Measurements from ENCODE around the gene NEURL1.
A peak's percentile ranks its signal among the peaks of the same experiment; 100 is the strongest.
"Not testable (repeated sequence)": the region's sequence is repeated elsewhere in the genome, so short reads cannot be mapped to it uniquely, and the experiment has no call there.

The NEURL1 gene

DNA sequence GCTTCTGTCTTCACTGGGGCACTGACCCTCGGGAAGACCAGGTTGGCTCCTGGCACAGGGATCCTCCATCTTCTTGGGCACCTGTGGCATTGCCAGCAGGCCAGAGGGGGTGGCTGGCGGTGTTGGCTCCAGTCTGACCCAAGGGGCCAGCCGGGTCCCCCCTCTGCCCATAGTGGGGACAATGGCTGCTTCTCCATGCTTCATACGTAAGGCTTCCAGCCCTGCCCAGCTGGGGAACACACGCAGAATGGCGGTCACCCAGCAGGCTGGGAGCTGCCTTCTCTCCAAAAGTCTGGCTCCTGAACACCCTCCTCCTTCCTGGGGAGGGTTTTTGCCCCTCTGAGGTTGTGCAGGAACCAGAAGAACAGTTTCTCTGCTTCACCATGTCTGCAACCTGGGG, 106.8 kb downstream of the NEURL1 start:
- Histone ChIP-seq H3K9me3 (ENCODE audit: control insufficient read depth in 5 of 5, low read length in 5 of 5) (no peaks in the 10 kb centered on the region), H3K9ac (ENCODE audit: low read length in 5 of 5) (peak overlapping the region in 1 of 5 donors; percentile 11), H3K4me1 (ENCODE audit: control insufficient read depth in 5 of 5, insufficient read depth in 5 of 5, low read length in 5 of 5) (peaks cover 2 to 16% (median 9%) of the 10 kb centered on the region in 5 donors), H3K36me3 (ENCODE audit: control insufficient read depth in 5 of 5, insufficient read depth in 5 of 5, low read length in 5 of 5) (peaks cover 0 to 55% (median 44%) of the 10 kb centered on the region in 5 donors), H3K4me3 (ENCODE audit: low read depth in 1 of 5, low read length in 5 of 5) (no peak overlapping the region), H3K27ac (ENCODE audit: low read depth, low read length) (no peak overlapping the region), H3K27me3 (ENCODE audit: control insufficient read depth in 5 of 5, insufficient read depth in 4 of 5, low read length in 5 of 5) (no peaks in the 10 kb centered on the region)

DNA sequence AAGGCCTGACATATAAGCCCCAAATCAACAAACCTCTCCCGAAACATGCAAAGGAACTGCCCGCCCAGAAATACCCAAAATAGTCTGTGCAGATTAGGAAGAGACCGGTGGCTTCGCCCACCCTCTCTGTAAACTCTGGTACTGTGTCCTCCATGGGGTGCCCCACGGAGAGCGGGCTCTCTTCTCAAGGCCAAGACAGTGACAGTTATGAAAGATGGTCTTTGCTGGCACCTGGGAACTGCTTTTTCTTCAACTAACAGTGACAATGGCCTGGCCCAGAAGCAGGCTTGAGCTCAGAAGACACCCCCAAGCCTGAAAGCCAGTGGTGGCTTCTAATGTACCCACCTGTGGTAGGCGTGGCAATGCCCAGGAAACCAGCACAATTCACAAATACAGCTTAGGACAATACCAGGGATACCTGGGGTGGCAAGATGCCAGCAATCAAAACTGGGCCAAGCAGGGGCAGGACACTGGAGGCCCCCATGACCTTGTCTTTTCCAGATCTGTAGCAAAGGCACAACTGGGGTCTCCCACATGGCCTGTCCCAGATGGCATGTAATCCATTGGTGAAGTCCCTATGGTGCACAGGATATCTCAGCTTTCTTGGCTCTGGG, 107.6 kb downstream of the NEURL1 start:
- H3K4me1 ChIP-seq (ENCODE audit: control insufficient read depth in 5 of 5, insufficient read depth in 5 of 5, low read length in 5 of 5): peaks cover 2 to 16% (median 13%) of the 10 kb centered on the region in 5 donors
- peak overlapping the region in 1 of 5 donors; percentile 25 for H3K9ac ChIP-seq (ENCODE audit: low read length in 5 of 5)
- H3K36me3 ChIP-seq (ENCODE audit: control insufficient read depth in 5 of 5, insufficient read depth in 5 of 5, low read length in 5 of 5): peaks cover 0 to 62% (median 45%) of the 10 kb centered on the region in 5 donors
- H3K4me3 ChIP-seq (ENCODE audit: low read depth in 1 of 5, low read length in 5 of 5): no peak overlapping the region
- no peaks in the 10 kb centered on the region for H3K27me3 ChIP-seq (ENCODE audit: control insufficient read depth in 5 of 5, insufficient read depth in 4 of 5, low read length in 5 of 5)
- no peak overlapping the region for H3K27ac ChIP-seq (ENCODE audit: low read depth, low read length)
- no peaks in the 10 kb centered on the region for H3K9me3 ChIP-seq (ENCODE audit: control insufficient read depth in 5 of 5, low read length in 5 of 5)

DNA sequence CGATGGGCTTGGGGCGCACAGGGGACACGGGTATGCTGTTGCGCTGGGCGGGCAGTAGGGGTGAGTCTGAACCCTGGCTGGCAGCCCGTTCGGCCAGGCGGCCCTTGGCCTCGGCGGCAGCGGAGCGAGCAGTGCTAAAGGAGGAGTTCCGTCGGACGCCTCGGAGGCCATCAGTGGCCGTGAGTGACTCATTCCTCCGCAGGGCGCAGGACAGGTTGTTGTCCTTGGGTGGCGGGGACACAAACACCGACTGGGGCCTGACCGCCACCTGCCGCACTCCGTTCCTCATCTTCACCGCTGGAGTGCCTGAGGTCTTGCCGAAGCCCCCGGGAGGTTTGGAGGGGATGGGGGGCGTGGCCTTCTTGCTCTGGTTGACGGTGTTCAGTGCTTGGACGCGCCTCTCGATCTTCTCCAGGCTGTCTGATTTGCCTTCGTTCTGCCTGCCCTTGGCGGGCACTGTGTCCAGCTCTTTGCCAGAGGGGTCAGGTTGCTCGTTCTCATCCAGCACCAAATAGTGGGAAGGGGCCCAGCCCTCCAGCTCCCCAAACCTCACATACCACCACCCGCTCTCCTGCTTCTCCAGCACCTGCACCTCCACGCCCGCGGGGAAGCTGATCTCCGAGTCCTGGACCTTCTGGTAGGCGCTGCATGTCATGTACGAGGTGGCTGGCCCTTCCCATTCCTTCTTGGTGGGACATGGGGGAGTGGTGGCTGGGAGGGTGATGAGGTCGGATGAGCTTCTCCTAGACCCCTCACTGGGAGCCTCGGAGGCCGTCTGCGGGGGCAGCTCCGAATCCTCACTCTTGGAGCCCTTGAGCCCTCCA, 108.7 kb downstream of the NEURL1 start:
- Histone ChIP-seq H3K4me3 (ENCODE audit: low read depth in 1 of 5, low read length in 5 of 5) (no peak overlapping the region), H3K36me3 (ENCODE audit: control insufficient read depth in 5 of 5, insufficient read depth in 5 of 5, low read length in 5 of 5) (peaks cover 0 to 62% (median 45%) of the 10 kb centered on the region in 5 donors), H3K27me3 (ENCODE audit: control insufficient read depth in 5 of 5, insufficient read depth in 4 of 5, low read length in 5 of 5) (no peaks in the 10 kb centered on the region), H3K4me1 (ENCODE audit: control insufficient read depth in 5 of 5, insufficient read depth in 5 of 5, low read length in 5 of 5) (peaks cover 0 to 7% (median 4%) of the 10 kb centered on the region in 5 donors), H3K9ac (ENCODE audit: low read length in 5 of 5) (no peak overlapping the region), H3K9me3 (ENCODE audit: control insufficient read depth in 5 of 5, low read length in 5 of 5) (no peaks in the 10 kb centered on the region), H3K27ac (ENCODE audit: low read depth, low read length) (no peak overlapping the region)

DNA sequence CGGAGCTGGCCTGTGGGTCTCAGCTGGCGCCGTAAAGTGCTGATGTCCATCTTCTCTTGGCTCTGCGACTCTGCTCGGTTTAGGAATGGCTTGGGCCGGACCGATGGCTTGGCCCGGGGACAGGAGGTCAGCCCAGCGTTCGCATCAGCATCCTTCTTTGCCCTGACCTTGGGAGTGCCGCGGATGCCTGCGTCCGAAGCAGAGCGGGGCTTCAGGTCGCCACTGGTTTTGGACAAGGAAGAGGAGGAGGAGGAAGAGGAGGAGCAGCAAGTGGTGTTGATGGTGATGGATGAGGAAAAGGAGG, 109.3 kb downstream of the NEURL1 start:
- no peaks in the 10 kb centered on the region for H3K9me3 ChIP-seq (ENCODE audit: control insufficient read depth in 5 of 5, low read length in 5 of 5)
- no peak overlapping the region for H3K4me3 ChIP-seq (ENCODE audit: low read depth in 1 of 5, low read length in 5 of 5)
- H3K9ac ChIP-seq (ENCODE audit: low read length in 5 of 5): no peak overlapping the region
- peaks cover 0 to 62% (median 45%) of the 10 kb centered on the region in 5 donors for H3K36me3 ChIP-seq (ENCODE audit: control insufficient read depth in 5 of 5, insufficient read depth in 5 of 5, low read length in 5 of 5)
- no peaks in the 10 kb centered on the region for H3K27me3 ChIP-seq (ENCODE audit: control insufficient read depth in 5 of 5, insufficient read depth in 4 of 5, low read length in 5 of 5)
- H3K4me1 ChIP-seq (ENCODE audit: control insufficient read depth in 5 of 5, insufficient read depth in 5 of 5, low read length in 5 of 5): peaks cover 0 to 7% (median 0%) of the 10 kb centered on the region in 5 donors
- H3K27ac ChIP-seq (ENCODE audit: low read depth, low read length): no peak overlapping the region

DNA sequence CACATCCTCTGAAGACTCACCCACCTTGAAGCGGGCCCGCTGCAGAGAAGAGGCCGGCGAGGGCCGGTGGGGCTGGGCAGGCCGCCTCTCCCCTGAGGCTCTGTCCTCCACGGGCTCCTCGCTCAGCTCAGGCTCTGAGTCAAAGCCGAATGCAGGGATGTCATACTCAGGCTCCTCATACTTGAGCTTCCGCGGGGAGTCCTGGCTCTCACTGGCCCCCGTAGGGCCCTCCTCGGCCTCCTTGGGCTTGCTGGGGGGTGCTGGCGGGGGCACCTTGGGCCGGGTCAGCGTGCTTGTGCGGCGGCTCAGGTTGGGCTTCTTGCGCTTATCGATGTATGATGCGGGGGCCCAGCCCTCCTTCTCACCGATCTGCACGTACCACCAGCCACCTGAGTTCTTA, 109.9 kb downstream of the NEURL1 start:
- Histone ChIP-seq H3K9me3 (ENCODE audit: control insufficient read depth in 5 of 5, low read length in 5 of 5) (no peaks in the 10 kb centered on the region), H3K9ac (ENCODE audit: low read length in 5 of 5) (no peak overlapping the region), H3K4me1 (ENCODE audit: control insufficient read depth in 5 of 5, insufficient read depth in 5 of 5, low read length in 5 of 5) (peaks cover 0 to 7% (median 0%) of the 10 kb centered on the region in 5 donors), H3K4me3 (ENCODE audit: low read depth in 1 of 5, low read length in 5 of 5) (no peak overlapping the region), H3K27ac (ENCODE audit: low read depth, low read length) (no peak overlapping the region), H3K27me3 (ENCODE audit: control insufficient read depth in 5 of 5, insufficient read depth in 4 of 5, low read length in 5 of 5) (no peaks in the 10 kb centered on the region), H3K36me3 (ENCODE audit: control insufficient read depth in 5 of 5, insufficient read depth in 5 of 5, low read length in 5 of 5) (peaks cover 0 to 62% (median 45%) of the 10 kb centered on the region in 5 donors)

DNA sequence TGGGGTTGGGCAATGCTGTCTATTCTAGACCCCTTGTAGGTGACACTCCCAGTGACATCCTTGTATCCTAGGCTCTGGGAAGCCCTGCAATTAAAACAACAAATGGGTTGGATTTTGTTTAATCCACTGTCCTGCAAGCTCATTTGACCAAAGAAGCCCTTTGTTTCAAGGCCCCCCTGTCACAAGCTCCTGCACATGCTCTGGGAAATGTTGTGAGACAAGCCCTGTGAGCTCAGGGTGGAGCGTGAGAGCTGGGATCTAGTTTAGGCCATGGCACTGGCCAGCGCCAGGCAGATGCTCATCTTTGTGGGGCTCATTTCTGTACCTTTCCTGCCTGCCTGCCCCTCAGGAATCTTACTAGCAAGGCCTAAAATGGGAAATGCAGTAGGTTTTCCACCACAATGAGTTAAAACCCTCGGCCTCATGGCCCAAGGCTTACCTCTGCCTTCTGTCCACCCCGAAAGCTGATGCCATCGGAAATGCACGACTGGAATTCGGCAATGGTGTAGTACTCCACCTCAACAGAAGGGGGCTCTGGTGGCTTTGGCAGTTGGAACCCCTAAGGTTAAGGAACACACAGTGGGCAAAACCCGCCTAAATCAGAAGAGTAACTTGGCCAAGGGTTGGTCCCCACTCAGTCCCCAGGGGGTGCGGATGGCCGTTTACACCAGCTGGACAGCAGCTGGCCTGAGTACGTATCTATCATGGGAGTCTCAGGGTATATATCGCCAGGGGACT, 112.0 kb downstream of the NEURL1 start:
- H3K4me1 ChIP-seq (ENCODE audit: control insufficient read depth in 5 of 5, insufficient read depth in 5 of 5, low read length in 5 of 5): peaks cover 0 to 7% (median 0%) of the 10 kb centered on the region in 5 donors
- H3K27ac ChIP-seq (ENCODE audit: low read depth, low read length): no peak overlapping the region
- H3K9me3 ChIP-seq (ENCODE audit: control insufficient read depth in 5 of 5, low read length in 5 of 5): no peaks in the 10 kb centered on the region
- H3K27me3 ChIP-seq (ENCODE audit: control insufficient read depth in 5 of 5, insufficient read depth in 4 of 5, low read length in 5 of 5): no peaks in the 10 kb centered on the region
- H3K9ac ChIP-seq (ENCODE audit: low read length in 5 of 5): no peak overlapping the region
- H3K4me3 ChIP-seq (ENCODE audit: low read depth in 1 of 5, low read length in 5 of 5): no peak overlapping the region
- H3K36me3 ChIP-seq (ENCODE audit: control insufficient read depth in 5 of 5, insufficient read depth in 5 of 5, low read length in 5 of 5): peaks cover 0 to 74% (median 63%) of the 10 kb centered on the region in 5 donors

DNA sequence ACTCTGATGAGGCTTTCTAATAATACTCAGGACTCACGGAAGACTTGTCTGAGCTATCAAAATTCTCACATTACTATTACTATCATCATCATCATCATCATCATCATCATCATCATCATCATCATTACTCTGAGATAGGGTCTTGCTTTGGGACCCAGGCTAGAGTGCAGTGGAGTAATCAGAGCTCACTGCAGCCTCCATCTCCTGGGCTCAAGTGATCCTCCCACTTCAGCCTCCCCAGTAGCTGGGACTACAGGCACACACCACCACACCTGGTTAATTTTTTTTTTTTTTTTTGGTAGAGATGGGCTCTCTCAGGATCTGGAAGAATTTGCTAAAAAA, 112.6 kb downstream of the NEURL1 start:
- H3K9me3 ChIP-seq (ENCODE audit: control insufficient read depth in 5 of 5, low read length in 5 of 5); H3K27ac ChIP-seq (ENCODE audit: low read depth, low read length); H3K4me3 ChIP-seq (ENCODE audit: low read depth in 1 of 5, low read length in 5 of 5); H3K27me3 ChIP-seq (ENCODE audit: control insufficient read depth in 5 of 5, insufficient read depth in 4 of 5, low read length in 5 of 5); H3K4me1 ChIP-seq (ENCODE audit: control insufficient read depth in 5 of 5, insufficient read depth in 5 of 5, low read length in 5 of 5); H3K9ac ChIP-seq (ENCODE audit: low read length in 5 of 5): not testable (repeated sequence)
- peaks cover 0 to 74% (median 65%) of the 10 kb centered on the region in 5 donors for H3K36me3 ChIP-seq (ENCODE audit: control insufficient read depth in 5 of 5, insufficient read depth in 5 of 5, low read length in 5 of 5)

DNA sequence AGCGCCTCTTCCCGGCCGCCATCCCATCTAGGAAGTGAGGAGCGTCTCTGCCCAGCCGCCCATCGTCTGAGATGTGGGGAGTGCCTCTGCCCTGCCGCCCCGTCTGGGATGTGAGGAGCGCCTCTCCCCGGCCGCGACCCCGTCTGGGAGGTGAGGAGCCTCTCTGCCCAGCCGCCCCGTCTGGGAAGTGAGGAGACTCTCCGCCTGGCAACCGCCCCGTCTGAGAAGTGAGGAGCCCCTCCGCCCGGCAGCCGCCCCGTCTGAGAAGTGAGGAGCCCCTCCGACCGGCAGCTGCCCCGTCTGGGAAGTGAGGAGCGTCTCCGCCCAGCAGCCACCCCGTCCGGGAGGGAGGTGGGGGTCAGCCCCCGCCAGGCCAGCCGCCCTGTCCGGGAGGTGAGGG, 113.5 kb downstream of the NEURL1 start:
- peaks cover 6 to 74% (median 63%) of the 10 kb centered on the region in 5 donors for H3K36me3 ChIP-seq (ENCODE audit: control insufficient read depth in 5 of 5, insufficient read depth in 5 of 5, low read length in 5 of 5)
- H3K4me3 ChIP-seq (ENCODE audit: low read depth in 1 of 5, low read length in 5 of 5); H3K9me3 ChIP-seq (ENCODE audit: control insufficient read depth in 5 of 5, low read length in 5 of 5); H3K4me1 ChIP-seq (ENCODE audit: control insufficient read depth in 5 of 5, insufficient read depth in 5 of 5, low read length in 5 of 5); H3K9ac ChIP-seq (ENCODE audit: low read length in 5 of 5); H3K27ac ChIP-seq (ENCODE audit: low read depth, low read length); H3K27me3 ChIP-seq (ENCODE audit: control insufficient read depth in 5 of 5, insufficient read depth in 4 of 5, low read length in 5 of 5): not testable (repeated sequence)

DNA sequence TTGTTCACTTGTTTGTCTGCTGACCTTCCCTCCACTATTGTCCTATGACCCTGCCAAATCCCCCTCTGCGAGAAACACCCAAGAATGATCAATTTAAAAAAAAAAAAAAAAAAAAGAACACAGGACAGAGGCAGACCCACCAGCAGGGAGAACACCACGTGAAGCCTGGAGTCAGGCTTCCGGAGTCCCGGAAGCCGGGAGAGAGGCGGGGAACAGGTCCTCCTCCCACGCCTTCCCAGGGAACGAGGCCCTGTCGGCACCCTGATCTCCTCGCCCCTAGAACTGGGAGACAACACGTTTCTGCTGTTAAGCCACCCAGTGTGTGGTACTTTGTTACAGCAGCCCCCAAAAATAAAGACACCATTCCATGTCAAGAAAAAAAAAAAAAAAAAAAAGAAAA, 114.6 kb downstream of the NEURL1 start:
- H3K9me3 ChIP-seq (ENCODE audit: control insufficient read depth in 5 of 5, low read length in 5 of 5); H3K27ac ChIP-seq (ENCODE audit: low read depth, low read length); H3K27me3 ChIP-seq (ENCODE audit: control insufficient read depth in 5 of 5, insufficient read depth in 4 of 5, low read length in 5 of 5); H3K4me1 ChIP-seq (ENCODE audit: control insufficient read depth in 5 of 5, insufficient read depth in 5 of 5, low read length in 5 of 5); H3K4me3 ChIP-seq (ENCODE audit: low read depth in 1 of 5, low read length in 5 of 5); H3K9ac ChIP-seq (ENCODE audit: low read length in 5 of 5): not testable (repeated sequence)
- peaks cover 6 to 74% (median 63%) of the 10 kb centered on the region in 5 donors for H3K36me3 ChIP-seq (ENCODE audit: control insufficient read depth in 5 of 5, insufficient read depth in 5 of 5, low read length in 5 of 5)
